Hepatocyte (in vitro differentiated cells): ENCODE measurements around the gene USH2A. TPM values are rescaled to one million over a fixed set of nuclear protein-coding genes. Genes with fewer than 3 reads are reported as not detected.

ENCODE experiments used
- DNase-seq: peaks from one replicate; pipeline ENCODE4 v3.0.0-alpha.2; 2016; ENCODE audit warnings: low spot score
- H2AFZ ChIP-seq: fragments of 200-600 bp; sonication (generic); 2 replicates; pipeline ENCODE4 v1.6.0; 2016; ENCODE audit warnings: antibody characterized with exemption, mild to moderate bottlenecking
- H3K27ac ChIP-seq: fragments of 200-600 bp; sonication (generic); 2 replicates; pipeline ENCODE4 v1.5.1; 2016; ENCODE audit warnings: mild to moderate bottlenecking
- H3K27me3 ChIP-seq: fragments of 200-600 bp; sonication (generic); 2 replicates; pipeline ENCODE4 v1.6.1; 2016
- H3K36me3 ChIP-seq: fragments of 200-600 bp; sonication (generic); replicated peaks from 2 replicates; pipeline ENCODE4 v1.5.1; 2016; ENCODE audit warnings: low read depth; ENCODE audit not compliant: insufficient read depth
- H3K4me1 ChIP-seq: fragments of 200-600 bp; sonication (generic); 2 replicates; pipeline ENCODE4 v1.5.1; 2016; ENCODE audit warnings: mild to moderate bottlenecking, moderate library complexity; ENCODE audit not compliant: insufficient read depth
- H3K4me2 ChIP-seq: fragments of 200-600 bp; sonication (generic); 2 replicates; pipeline ENCODE4 v1.6.0; 2016
- H3K4me3 ChIP-seq: fragments of 200-600 bp; sonication (generic); 2 replicates; pipeline ENCODE4 v1.5.1; 2016; ENCODE audit warnings: mild to moderate bottlenecking
- H3K79me2 ChIP-seq: fragments of 200-600 bp; sonication (generic); 2 replicates; pipeline ENCODE4 v1.6.0; 2017; ENCODE audit warnings: mild to moderate bottlenecking
- H3K9me2 ChIP-seq: fragments of 200-600 bp; sonication (generic); replicated peaks from 2 replicates; pipeline ENCODE4 v1.6.0; 2017; ENCODE audit warnings: mild to moderate bottlenecking; ENCODE audit not compliant: insufficient read depth
- H3K9me3 ChIP-seq: fragments of 200-600 bp; sonication (generic); 2 replicates; pipeline ENCODE4 v1.5.1; 2016; ENCODE audit warnings: low read depth, mild to moderate bottlenecking
- H4K20me1 ChIP-seq: fragments of 200-600 bp; sonication (generic); 2 replicates; pipeline ENCODE4 v1.6.0; 2016; ENCODE audit warnings: mild to moderate bottlenecking; ENCODE audit not compliant: insufficient read depth, poor library complexity, severe bottlenecking
- CTCF ChIP-seq: fragments of 200-600 bp; sonication (generic); IDR thresholded peaks from 2 replicates; pipeline ENCODE4 v1.5.1; 2016; ENCODE audit warnings: antibody characterized with exemption, mild to moderate bottlenecking; ENCODE audit not compliant: poor library complexity
- EZH2 ChIP-seq: fragments of 200-600 bp; sonication (generic); IDR thresholded peaks from 2 replicates; pipeline ENCODE4 v1.6.1; 2016; ENCODE audit warnings: antibody characterized with exemption, mild to moderate bottlenecking, borderline replicate concordance
- EZH2phosphoT487 ChIP-seq: fragments of 200-600 bp; sonication (generic); IDR thresholded peaks from one replicate; pipeline ENCODE4 v1.6.1; 2018; ENCODE audit warnings: antibody characterized with exemption, mild to moderate bottlenecking, low read depth, moderate library complexity; ENCODE audit not compliant: unreplicated experiment, severe bottlenecking
- whole genome bisulfite sequencing: methylation state at CpG from one replicate; pipeline ENCODE4 v1.1.6; 2016; ENCODE audit warnings: low lambda C conversion rate; ENCODE audit errors: missing lambda C conversion rate; 5-methylcytosine and 5-hydroxymethylcytosine counted together
- polyA plus RNA-seq: library from polyadenylated mRNA; unstranded; fragments of >200 nt; fragmentation: Nextera tagmentation; extraction: Ambion mirVana; gene quantifications from 2 replicates; pipeline ENCODE4 v1.2.1, GENCODE V29; 2016
- total RNA-seq: library from RNA; depleted of rRNA; stranded (reverse); fragments of >200 nt; gene quantifications from 2 replicates; pipeline ENCODE4 v1.2.3, GENCODE V29; 2014

The USH2A gene
- total and polyA plus RNA-seq, 2 experiments from 2014 or later: 0.07 TPM; not detected in 1

GRCh38 chr1:215761446-215761845, 661.8 kb downstream of the USH2A start:
- Histone ChIP-seq H3K27me3 (peaks cover 3% of the 10 kb centered on the region), H3K9me3 (no peaks in the 10 kb centered on the region), H3K4me3 (no peak overlapping the region), H4K20me1 (no peaks in the 10 kb centered on the region), H3K36me3 (no peaks in the 10 kb centered on the region), H3K4me1 (no peaks in the 10 kb centered on the region), H3K27ac (no peak overlapping the region), H3K9me2 (no peaks in the 10 kb centered on the region), H3K79me2 (no peaks in the 10 kb centered on the region), H2AFZ (no peak overlapping the region), H3K4me2 (no peak overlapping the region)
- no peak for DNase-seq
- 95% methylated on average over 2 of the region's 2 CpGs for WGBS
- no peak for TF ChIP-seq EZH2phosphoT487
- TF ChIP-seq EZH2: no peak
- TF ChIP-seq CTCF: no peak

DNA sequence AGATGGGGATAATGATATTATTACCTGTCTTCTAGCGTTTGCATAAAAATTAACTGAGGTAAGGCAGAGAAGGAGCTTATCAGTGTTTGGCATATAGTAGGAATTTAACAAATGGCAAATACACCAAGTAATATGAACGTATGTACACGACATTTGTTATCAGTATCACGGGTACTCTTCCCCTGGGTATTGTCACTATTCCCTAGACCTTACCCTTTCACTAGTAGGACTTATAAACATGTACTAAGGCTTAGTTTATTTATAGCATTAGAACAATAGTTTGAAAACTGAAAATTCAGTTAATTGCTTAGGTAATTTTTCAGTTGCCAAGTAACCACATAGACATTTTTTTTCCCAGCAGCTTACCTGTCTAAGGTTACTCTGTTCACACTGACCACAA, 669.1 kb downstream of the USH2A start:
- Histone ChIP-seq H2AFZ (no peak overlapping the region), H4K20me1 (no peaks in the 10 kb centered on the region), H3K36me3 (no peaks in the 10 kb centered on the region), H3K27me3 (no peaks in the 10 kb centered on the region), H3K79me2 (no peaks in the 10 kb centered on the region), H3K4me1 (no peaks in the 10 kb centered on the region), H3K4me3 (no peak overlapping the region), H3K27ac (no peak overlapping the region), H3K9me3 (no peaks in the 10 kb centered on the region), H3K9me2 (no peaks in the 10 kb centered on the region), H3K4me2 (no peak overlapping the region)
- WGBS: 65% methylated on average over 4 of the region's 4 CpGs
- TF ChIP-seq EZH2phosphoT487 (no peak), CTCF (no peak), EZH2 (no peak)
- no peak for DNase-seq

GRCh38 chr1:215749414-215749813, 673.8 kb downstream of the USH2A start:
- 85% methylated on average over 4 of the region's 4 CpGs for WGBS
- H4K20me1 ChIP-seq: no peaks in the 10 kb centered on the region
- H3K79me2 ChIP-seq: no peaks in the 10 kb centered on the region
- H3K4me2 ChIP-seq: no peak overlapping the region
- no peaks in the 10 kb centered on the region for H3K36me3 ChIP-seq
- H3K27me3 ChIP-seq: no peaks in the 10 kb centered on the region
- no peak overlapping the region for H3K4me3 ChIP-seq
- H3K9me3 ChIP-seq: no peaks in the 10 kb centered on the region
- H2AFZ ChIP-seq: no peak overlapping the region
- no peak overlapping the region for H3K27ac ChIP-seq
- DNase-seq: no peak
- H3K9me2 ChIP-seq: no peaks in the 10 kb centered on the region
- no peaks in the 10 kb centered on the region for H3K4me1 ChIP-seq
- TF ChIP-seq EZH2phosphoT487 (no peak), CTCF (no peak), EZH2 (no peak)

- no peaks in the 10 kb centered on the region for H3K27me3 ChIP-seq
- WGBS: 83% methylated on average over 1 of the region's 1 CpG
- no peak overlapping the region for H3K4me2 ChIP-seq
- no peak overlapping the region for H3K27ac ChIP-seq
- H3K79me2 ChIP-seq: no peaks in the 10 kb centered on the region
- H4K20me1 ChIP-seq: no peaks in the 10 kb centered on the region
- H3K4me1 ChIP-seq: no peaks in the 10 kb centered on the region
- H3K9me3 ChIP-seq: no peaks in the 10 kb centered on the region
- H2AFZ ChIP-seq: no peak overlapping the region
- H3K4me3 ChIP-seq: no peak overlapping the region
- H3K36me3 ChIP-seq: no peaks in the 10 kb centered on the region
- no peak for DNase-seq
- no peaks in the 10 kb centered on the region for H3K9me2 ChIP-seq
- TF ChIP-seq EZH2: no peak
- no peak for TF ChIP-seq CTCF
- no peak for TF ChIP-seq EZH2phosphoT487
Measured at GRCh38 chr1:215748431-215748830, 674.8 kb downstream of the USH2A start.
